Left forelimb (tissue), 1 donor: Measurements from ENCODE around the gene CWC15.
"Not testable (repeated sequence)": the region's sequence is repeated elsewhere in the genome, so short reads cannot be mapped to it uniquely, and the experiment has no call there.

ENCODE experiments used
- DNase-seq: peaks from one replicate; pipeline ENCODE4 v3.0.0-alpha.2; 2018; ENCODE audit warnings: low spot score

The CWC15 gene

DNA sequence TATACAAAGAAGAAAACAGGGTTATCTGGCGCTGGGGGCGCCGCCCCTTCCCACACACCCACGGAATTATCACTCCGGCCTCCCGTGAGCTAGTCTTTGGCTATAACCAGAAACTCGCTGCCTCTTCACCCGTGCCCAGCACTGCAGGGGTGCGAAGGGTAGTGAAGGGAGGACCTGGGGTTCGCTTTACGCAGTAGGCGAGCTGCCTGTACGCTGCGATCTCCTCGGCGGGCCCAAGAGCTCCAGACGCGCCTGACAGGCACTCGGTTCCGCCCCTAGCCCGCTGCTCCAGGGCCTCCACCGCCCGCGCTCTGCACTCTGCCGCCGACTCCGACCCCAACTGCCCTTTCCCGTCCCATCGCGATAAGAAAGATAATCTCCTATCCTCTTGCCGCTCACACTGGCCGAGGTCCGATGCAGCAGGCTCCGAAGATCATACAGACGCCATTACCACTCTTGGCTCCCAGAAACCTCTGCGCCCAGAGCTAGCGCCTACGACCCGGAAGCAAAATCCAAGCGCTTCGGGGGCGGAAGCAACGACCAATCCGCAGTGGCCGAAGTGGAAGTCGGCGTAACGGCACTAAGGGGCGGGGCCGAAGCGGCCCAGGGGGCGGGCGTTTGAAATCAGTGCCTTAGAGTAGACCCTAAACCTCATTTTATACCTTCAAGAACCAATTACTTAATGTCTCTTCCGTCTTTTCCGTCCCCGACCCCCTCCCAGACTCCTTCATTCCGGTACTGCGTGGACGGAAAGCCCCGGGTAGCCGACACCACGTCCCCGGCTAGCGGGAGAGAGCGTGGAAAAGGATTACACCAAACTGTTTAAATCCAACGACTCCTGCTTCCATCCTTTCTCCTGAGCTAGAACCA is at the start of gene CWC15, which contains the start of gene KDM4D:
TSS of gene CWC15 (minus strand) at position 458 of the 870 bp plus-strand sequence. CDS start 1,371 bp downstream, outside the sequence.
TSS of gene KDM4D (plus strand) at position 611 of the 870 bp plus-strand sequence. CDS start 23,664 bp downstream, outside the sequence.
- peak; percentile 96 for DNase-seq

DNA sequence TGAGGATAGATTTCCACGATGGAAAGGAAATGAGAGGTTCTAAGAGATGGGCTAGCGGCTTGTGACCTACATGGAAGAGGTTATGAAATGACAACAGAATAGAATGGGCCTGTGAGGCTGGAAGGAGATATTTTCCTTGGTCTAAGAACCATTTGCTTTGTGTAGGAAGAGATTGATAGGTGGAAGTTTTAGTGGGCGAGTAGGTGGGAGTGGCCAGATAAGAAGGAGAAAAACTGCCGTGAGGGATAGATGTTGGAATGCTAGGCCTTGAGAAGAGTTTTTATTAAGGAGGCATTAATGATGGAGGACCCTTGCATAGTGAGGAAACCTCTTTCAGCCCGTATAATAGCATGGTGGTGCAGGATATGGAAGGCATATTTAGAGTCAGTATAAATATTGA is 48.1 kb upstream of the CWC15 start:
- not testable (repeated sequence) for DNase-seq

DNA sequence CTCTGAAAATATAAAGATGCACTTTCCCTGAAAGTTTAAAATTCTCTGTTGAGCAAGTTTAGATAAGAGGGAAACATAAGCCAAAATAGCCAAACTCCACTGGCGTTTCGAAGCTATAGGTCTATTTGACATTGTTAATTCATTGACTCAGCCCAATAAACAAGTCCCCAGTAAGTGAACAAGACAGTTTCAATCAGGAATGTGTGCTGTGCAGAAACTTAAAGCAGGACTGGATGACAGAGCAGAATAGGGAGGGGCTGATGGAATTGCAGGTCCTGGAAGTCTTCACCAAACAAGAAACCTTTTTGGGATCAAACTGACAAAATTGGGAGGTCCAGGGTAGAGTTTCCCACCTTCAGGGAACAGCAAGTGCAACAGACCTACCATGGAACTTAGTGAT is 42.8 kb upstream of the CWC15 start:
- DNase-seq = no peak

DNA sequence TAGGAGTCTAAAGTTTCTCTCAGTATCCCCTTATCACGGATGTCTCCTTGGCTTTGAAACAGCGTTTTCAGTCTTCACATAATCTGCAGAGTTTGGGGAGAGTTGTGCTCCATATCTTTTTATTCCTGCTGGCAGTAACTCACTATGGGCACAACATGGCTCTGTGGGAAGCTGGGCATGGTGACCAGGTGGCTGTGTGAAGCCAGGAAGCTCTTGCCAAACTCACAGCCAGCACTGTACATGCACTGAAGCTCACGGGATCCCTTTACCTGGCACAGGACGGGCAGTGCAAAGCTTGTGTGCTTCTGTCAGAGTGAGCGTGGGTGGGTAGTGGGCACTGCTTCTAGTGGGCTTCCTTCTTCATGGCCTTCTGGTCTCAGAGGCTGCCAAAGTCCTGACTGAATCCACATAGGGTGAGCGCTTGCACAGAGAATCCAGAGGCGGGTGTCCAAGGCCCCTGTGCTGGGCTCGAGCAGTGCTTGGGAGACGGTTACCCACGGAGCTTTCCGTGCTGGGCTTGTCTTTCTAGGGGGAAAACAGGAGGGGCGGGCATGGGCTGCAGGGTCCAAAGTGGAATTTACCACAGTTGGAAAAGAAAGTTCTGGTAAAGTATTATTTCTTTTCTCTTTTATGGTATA is 40.9 kb upstream of the CWC15 start:
- DNase-seq = no peak

DNA sequence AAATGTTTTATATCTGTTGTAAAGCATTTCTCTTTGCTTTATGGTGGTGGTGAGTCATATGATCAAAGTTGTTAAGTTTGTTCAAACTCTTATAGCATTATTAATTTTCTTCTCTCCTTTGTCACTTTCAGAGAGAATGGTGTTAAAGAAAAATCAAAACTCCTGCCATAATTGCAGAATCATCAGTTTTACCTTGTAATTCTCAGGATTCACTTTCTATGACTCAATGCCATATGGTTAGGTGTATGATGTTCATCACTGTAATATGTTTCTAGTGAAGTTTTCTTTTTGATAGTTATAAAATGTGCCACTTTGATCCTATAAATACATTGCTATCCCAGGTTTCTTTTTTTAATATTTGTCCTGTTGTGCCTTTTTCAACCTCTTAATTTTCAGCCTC is 38.0 kb upstream of the CWC15 start:
- DNase-seq = no peak

DNA sequence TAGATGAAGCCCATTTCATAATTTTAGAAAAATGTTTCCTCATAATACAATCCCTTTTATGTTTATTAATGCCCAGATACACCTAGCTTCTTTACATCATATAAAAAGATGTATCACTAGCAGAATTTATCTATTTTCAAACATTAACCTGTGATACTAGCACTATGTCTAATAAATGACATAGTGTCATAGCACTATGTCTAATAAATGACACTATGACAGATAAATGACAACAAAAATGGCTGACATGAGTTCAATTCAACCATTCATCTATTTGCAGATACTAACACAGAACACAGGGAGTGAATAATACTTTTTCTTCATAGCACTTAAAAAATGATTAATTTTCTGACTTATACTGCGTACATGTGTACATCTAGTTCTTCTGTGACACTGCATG is 32.3 kb upstream of the CWC15 start:
- no peak for DNase-seq

DNA sequence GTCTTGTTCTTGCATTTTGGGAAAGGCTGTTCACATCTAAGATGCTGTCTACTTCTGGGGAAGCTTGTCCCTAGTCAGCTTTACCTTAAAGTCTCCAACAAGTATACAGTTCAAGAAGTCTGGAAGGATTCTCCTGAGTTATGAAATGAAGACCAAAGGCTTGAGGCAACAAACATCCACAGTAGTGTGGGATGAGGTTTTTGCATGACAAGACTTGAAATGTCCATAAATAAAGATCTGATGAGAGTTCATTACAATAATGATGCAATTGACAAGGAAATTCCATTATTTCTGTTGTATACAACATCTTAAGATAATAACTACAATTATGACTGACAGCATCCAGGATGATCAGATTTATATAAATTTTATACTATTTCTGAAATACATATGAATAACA is 30.4 kb upstream of the CWC15 start:
- no peak for DNase-seq

DNA sequence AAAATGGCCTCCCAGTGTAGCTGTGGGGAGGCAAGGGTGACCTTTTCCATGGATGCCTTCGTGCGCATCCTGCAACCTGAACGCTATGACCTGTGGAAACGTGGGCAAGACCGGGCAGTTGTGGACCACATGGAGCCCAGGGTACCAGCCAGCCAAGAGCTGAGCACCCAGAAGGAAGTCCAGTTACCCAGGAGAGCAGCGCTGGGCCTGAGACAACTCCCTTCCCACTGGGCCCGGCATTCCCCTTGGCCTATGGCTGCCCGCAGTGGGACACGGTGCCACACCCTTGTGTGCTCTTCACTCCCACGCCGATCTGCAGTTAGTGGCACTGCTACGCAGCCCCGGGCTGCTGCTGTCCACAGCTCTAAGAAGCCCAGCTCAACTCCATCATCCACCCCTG is 24.9 kb upstream of the CWC15 start:
- DNase-seq = no peak

DNA sequence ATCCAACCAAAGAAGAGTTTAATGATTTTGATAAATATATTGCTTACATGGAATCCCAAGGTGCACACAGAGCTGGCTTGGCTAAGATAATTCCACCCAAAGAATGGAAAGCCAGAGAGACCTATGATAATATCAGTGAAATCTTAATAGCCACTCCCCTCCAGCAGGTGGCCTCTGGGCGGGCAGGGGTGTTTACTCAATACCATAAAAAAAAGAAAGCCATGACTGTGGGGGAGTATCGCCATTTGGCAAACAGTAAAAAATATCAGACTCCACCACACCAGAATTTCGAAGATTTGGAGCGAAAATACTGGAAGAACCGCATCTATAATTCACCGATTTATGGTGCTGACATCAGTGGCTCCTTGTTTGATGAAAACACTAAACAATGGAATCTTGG is 24.1 kb upstream of the CWC15 start:
- no peak for DNase-seq

DNA sequence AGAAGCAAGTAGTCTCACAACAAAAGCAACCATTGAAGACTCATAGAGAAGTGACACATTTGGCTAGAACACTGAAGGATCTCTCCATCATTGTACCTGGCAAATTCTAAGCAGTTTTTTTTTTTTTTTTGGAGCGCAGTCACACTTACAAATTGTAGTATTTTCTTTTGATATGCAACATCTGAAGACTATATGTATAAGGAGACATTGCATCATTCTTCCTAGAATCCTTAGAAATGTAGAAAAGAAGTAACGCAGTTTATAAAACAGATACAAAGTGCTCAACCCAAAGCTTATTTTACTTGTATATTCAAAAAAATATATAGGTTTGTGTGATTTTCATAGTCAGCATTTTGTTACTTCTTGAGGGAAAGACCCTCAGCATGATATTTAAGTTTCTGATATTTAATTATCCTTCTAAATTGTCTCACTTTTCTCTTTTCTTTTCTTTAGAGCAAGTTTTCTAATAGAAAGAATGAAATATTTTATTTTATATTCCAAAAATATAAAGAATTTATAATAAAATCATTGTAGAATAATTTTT is 20.1 kb upstream of the CWC15 start:
- no peak for DNase-seq

DNA sequence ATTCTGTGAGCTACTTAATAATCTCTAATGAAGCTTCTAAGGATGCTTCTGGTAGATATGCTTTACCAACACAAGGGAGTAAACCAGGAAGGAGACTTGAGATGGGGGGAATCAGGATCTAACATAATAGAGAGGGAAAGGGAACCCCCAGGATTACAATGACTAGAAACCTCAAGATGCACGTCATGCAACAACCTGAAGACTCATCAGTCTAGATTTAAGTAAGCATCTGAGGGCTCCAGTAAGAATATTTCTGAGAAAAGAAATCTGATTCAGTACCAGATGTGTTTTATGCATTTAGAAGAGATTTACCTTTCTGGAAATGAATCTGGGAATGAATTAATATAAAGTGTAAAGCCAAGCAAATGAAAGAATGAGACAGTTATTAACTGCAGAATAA is 15.4 kb upstream of the CWC15 start:
- no peak for DNase-seq

DNA sequence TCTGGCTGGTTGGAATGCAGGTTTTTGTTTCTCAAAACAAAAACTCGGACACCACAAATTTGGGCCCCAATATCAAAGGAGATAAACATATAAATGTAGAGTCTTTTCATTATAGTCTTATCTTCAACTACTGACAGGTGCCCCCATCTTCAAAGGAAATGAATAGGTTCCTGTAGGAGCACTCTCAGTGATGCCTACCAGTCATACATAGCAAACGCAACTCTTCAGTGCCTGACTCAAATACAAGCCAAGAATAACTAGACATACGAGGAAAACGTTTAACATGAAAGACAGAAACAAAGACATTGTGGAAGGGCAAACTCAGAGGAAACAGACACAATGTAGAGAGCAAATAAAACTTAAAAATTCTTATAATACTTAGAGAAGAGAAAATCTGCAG is 14.0 kb upstream of the CWC15 start:
- DNase-seq = no peak

DNA sequence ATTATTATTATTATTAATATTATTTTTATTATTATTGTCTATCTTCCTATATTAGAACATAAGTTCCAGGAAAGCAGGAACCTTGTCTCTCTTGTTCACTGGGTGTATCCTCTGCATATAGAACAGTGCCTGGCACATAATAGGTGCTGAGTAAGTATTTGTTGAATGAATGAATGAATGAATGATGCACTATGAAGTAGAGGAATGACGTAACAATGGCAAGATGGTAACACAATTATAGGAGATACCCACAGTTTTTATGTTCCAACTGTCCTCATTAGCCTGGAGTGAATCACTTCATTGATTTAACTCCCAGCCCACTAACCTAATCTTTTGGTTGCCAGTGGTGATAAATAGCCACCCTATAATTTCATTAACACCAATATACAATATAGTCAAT is 2.2 kb upstream of the CWC15 start:
- no peak for DNase-seq

DNA sequence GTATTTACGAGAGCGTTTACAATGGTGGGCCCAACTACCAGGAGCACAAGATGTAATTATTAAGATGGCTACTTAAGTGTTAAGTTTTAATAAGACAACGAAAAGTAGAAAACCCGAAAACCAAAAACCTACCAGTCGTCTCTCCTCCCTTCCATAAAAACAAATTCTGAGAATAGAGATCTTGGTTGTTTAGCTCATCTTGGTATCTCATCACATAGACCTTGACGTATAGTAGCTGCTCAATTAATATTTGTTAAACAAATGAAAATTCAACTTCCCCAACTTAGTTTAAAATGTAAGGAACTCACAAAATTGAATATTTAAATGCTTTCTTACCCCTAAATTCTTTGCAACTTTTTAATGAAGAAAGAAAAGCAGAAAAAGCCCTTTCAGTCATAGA is 822 bp upstream of the CWC15 start:
- DNase-seq = no peak

DNA sequence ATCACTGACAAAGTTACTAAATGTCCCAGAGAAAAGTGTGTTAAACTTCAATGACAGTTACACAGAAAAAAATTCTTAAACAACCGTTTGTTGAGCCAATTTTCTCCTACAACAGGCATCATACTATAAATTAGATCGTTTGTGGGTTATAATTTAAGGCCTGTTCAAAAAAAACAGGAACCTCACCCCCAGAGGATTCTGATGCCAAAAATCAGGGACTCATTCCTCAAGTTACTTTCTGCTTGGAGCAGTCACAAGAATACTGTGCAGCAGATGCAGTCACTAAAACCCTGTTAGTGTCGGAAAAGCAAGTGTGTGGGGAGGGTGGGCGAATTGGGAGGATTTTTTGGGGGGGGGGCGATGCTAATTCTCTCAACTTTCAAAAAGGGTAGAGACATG is 657 bp downstream of the CWC15 start:
- no peak for DNase-seq

DNA sequence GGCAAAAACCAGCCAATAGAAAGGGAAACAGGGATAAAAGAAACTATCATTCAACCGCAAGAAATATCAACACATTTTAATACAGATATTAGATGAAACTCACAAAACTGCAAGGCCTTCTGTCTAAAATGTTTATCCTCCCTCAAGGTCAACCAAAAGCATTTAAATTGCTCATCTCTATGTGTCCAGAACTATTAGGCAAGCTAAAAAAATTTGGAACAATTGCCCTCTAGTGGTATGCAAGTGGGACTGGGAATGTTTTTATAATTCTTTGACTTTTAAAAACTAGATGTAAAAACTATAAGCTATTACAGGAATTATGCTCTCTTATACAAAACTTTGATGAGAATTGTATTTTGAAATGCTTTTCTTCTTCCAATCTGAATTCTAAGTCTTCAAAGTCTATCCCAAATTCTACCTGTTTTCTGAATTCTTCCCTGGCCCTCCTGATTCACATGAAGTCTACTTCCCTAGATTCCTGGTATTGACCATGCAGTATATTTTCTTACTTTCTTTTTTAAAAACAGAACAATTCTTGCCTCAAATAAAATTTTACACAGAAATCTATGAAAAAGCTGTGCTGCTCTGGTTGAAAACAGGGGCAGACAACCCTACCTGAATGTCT is 4.9 kb downstream of the CWC15 start:
- DNase-seq = no peak

DNA sequence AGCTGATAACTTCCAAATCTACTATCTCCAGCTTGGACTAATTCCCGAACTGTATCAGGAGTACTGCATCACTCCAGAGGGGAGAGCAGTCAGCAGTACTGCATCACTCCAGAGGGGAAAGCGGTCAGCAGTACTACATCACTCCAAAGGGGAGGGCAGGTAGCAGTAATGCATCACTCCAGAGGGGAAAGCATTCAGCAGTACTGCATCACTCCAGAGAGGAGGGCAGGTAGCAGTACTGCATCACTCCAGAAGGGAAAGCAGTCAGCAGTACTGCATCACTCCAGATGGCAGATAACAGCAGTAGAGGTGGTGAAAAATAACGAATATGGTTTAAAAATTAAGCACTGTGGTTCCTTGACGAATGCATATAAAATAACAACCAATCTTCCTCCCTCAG is 8.4 kb downstream of the CWC15 start:
- no peak for DNase-seq

DNA sequence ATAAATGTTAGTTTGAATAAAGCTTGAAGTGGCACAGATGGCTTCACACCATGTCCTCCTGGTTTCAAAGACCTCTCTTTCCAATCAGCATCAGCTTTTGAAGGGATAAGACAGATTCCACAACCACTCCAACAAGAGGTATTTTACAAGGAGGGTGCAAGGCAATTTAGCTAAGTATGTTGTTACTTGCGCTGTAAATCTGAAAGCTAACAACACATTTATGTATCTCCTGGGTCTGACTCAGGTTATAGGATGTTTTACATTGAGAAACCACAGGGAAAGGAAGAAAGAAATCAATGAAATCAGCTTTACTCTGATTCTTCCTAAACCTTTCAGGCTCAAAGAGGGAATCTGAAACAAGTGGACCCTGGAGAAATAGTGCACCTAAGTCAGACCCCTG is 12.1 kb downstream of the CWC15 start:
- no peak for DNase-seq

DNA sequence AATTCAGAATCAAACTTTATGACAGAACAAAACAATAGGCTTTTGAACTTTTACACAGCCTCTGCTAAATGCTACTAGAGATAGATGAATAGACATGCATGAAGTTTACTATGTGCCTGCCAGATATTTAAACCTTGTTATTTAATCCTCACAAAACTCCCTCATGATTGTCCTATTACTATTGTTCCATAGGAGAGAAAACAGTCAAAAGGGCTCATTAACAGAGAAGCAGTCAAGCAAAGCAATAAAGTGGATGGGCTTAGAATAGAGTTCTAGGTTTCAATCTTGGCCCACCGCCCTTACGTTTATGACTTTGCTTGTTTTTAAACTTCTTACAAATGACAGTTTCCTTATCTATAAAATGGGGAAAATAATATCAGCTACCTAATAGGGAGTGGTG is 12.9 kb downstream of the CWC15 start:
- no peak for DNase-seq

DNA sequence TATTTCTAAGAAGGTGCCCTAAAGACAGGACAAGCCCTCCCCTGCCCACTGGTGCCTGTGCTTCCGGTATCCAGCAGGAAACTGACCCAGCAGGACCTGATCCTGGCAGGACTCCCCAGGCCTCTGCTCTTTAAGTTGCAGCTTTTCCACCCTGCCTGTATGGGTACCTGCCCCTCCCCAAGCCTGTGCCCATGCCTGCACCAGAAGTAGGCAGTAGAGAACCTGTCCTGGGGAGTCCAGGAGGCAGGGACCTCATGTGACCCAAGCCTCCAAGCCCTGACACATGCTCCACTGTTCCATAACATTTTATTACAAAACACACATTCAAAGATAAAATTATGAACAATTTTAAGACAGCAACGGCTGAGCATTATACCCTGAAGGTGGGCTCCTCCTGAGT is 14.2 kb downstream of the CWC15 start:
- DNase-seq = no peak

DNA sequence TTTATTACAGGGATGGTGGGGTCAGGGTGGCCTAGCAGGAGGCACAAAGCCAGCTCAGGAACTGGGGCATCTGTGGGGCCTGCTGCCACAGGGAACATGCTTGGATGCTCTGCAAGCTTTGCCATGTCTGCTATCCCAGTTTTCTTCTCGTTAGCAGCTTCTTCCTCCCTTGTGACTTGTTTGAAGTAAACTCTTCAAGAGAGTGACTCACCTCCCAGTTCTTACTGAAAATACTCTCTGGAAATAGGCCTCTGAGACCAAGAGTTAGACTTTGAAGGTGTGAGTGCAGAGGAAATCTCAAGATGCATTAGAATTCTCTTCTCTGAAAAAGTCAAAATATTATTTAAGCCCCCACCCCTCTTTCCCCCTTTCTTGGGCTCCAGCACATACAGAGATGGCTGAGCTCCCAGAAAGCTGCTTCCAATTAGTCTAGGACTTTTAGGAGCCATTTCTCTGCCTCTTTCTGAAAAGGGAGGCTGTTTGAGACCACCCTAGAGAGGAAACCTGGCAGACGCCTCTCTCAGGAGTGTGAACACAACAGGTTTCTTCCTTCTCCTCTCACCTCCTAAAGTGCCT is 15.1 kb downstream of the CWC15 start:
- DNase-seq = no peak

DNA sequence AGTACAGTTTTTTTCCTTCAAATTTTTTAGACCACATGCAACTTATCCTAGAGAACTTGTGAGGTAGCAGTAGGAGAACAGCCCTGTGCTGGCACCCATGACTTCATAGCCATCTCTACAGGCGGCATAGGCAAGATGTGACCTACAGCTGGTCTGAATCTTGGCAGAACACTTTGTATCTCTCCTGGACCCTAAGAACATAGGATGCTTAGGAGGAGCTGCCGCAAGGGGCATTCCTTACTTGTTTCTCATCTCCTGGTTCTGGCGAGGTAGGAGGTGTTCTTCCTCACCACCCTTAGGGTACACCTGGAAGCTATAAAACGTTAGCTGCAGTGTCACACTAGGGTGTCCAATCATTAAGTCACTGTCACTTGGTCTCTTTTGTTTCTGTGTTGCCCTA is 16.4 kb downstream of the CWC15 start:
- DNase-seq = no peak
